Measurements from ENCODE around the gene PTPRJ.
"Not testable (repeated sequence)": the region's sequence is repeated elsewhere in the genome, so short reads cannot be mapped to it uniquely, and the experiment has no call there.

The PTPRJ gene

DNA sequence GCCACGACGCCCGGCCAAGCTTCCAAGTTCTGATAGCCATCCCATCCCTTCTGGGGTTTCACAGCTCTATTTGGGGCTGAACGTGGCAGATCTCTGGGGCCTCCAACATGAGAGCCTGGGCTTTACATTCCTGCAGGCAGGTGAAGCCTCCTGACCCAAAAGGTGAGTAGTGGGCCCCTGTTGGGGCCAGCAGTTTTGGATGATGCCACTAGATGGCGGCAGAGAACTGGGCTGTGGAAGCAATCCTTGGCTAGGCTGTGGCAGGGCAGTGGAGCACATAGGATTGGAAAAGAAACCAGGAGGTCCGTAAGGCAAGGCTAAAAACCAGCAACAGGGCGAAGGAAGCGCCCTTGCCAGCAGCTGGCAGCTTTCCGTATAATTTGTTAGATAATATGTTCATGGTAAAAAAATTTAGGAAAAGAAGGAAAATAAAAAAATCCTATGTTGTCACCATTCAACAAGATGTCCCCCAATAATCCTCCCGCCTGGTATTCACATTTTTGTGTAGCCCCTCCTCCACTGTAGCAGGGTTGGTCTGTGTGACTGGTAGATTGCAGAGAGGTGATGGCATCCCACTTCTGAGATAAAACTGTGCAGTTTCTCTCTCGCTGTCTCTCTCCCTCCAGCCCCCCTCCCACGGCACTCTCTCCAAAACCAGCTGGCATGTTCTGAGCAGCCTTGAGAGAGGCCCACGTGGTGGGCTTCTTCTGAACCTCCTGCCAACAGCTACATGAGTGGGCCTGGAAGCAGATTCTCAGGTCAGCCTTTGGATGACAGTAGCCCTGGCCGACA lies 192.7 kb downstream of the PTPRJ start:
- Histone ChIP-seq H3K9me3 (ENCODE audit: insufficient read depth, low read depth, low read length) (peaks cover 18% of the 10 kb centered on the region; the same call in 1 of the 2 replicates), H3K27ac (ENCODE audit: low read length) (no peak overlapping the region), H3K4me1 (ENCODE audit: insufficient read depth, low read length) (no peaks in the 10 kb centered on the region), H3K4me3 (ENCODE audit: low read length) (no peak overlapping the region), H3K27me3 (ENCODE audit: insufficient read depth, low read length) (no peaks in the 10 kb centered on the region), H3K36me3 (ENCODE audit: insufficient read depth, low read depth, low read length) (no peaks in the 10 kb centered on the region), H3K9ac (ENCODE audit: low read depth, low read length) (no peak overlapping the region)

DNA sequence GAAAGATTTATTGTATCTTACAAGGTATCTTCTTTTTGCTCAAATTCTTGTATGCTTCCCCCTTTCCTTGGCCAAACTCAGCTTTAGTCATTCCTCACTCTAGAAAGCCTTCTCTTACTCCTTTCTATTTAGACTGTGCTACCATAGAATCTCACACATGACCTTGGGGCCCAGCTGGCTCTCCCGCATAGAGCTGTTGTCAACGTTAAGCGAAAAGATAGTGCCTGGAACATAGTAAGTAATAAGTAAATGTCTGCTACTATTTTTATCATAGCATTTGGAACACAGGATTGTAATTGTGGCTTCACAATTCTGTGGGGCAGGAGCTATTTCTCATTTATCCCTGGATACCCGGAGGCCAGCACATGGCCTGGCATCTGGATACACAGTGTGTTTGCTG lies 197.3 kb downstream of the PTPRJ start:
- Histone ChIP-seq H3K9ac (ENCODE audit: low read depth, low read length) (no peak overlapping the region), H3K36me3 (ENCODE audit: insufficient read depth, low read depth, low read length) (no peaks in the 10 kb centered on the region), H3K27me3 (ENCODE audit: insufficient read depth, low read length) (no peaks in the 10 kb centered on the region), H3K9me3 (ENCODE audit: insufficient read depth, low read depth, low read length) (peaks cover 49% of the 10 kb centered on the region), H3K4me3 (ENCODE audit: low read length) (no peak overlapping the region), H3K27ac (ENCODE audit: low read length) (no peak overlapping the region), H3K4me1 (ENCODE audit: insufficient read depth, low read length) (no peaks in the 10 kb centered on the region)

DNA sequence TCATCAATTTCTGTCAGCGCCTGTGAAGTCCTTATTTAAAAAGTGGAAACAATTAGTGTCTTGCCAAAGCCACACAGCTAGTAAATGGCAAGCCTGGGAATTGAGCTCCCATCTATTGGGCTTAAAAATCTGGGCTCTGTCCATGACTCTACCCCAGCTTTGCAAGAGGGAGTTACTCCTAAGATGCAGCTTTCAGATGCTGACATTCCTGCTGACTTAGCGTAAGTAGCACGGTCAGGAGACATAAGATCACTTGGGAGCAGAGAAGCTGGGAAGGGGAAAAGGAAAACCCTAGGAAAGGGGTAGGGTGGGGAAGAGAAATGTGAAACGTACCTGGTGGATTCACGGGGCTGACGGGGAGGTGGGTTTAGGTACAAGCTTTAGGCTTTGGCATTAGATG lies 200.3 kb downstream of the PTPRJ start:
- H3K27ac ChIP-seq (ENCODE audit: low read length), result no peak overlapping the region
- no peak overlapping the region for H3K4me3 ChIP-seq (ENCODE audit: low read length)
- H3K9me3 ChIP-seq (ENCODE audit: insufficient read depth, low read depth, low read length), result peaks cover 66% of the 10 kb centered on the region
- no peaks in the 10 kb centered on the region for H3K4me1 ChIP-seq (ENCODE audit: insufficient read depth, low read length)
- H3K36me3 ChIP-seq (ENCODE audit: insufficient read depth, low read depth, low read length), result no peaks in the 10 kb centered on the region
- no peak overlapping the region for H3K9ac ChIP-seq (ENCODE audit: low read depth, low read length)
- H3K27me3 ChIP-seq (ENCODE audit: insufficient read depth, low read length), result no peaks in the 10 kb centered on the region

DNA sequence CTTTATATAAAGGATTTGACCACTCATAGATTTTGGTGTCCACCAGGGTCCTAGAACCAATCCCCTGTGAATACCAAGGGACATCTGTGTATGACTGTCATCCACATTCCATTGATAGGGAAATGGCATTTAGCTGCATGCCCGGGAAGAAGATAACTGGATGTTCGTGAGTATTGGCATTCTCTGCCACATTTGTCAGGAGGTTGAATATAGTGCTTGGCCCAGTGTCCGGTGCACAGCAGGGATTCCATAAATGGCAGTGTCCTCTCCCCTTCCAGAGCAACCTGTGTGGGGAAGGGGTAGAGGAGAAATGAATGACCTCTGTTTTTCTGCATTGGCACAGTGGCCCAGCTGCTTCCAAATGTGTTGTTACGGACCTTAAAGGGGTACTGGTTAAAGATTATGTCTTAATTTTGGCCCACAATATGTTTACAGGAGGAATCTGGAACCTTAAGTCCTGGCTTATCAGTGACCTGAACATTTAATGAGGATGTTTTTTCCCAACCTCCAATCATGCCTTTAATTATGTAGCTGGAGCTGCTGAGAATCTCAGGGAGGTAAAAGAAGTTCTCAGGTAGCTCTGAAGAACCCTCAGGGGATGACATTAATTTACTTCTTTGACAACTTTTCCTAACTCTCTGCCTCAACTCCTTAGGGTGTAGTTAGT lies 202.6 kb downstream of the PTPRJ start:
- Histone ChIP-seq H3K36me3 (ENCODE audit: insufficient read depth, low read depth, low read length) (no peaks in the 10 kb centered on the region), H3K4me1 (ENCODE audit: insufficient read depth, low read length) (no peaks in the 10 kb centered on the region), H3K4me3 (ENCODE audit: low read length) (no peak overlapping the region), H3K27ac (ENCODE audit: low read length) (no peak overlapping the region), H3K9ac (ENCODE audit: low read depth, low read length) (no peak overlapping the region), H3K9me3 (ENCODE audit: insufficient read depth, low read depth, low read length) (peaks cover 48% of the 10 kb centered on the region), H3K27me3 (ENCODE audit: insufficient read depth, low read length) (no peaks in the 10 kb centered on the region)

DNA sequence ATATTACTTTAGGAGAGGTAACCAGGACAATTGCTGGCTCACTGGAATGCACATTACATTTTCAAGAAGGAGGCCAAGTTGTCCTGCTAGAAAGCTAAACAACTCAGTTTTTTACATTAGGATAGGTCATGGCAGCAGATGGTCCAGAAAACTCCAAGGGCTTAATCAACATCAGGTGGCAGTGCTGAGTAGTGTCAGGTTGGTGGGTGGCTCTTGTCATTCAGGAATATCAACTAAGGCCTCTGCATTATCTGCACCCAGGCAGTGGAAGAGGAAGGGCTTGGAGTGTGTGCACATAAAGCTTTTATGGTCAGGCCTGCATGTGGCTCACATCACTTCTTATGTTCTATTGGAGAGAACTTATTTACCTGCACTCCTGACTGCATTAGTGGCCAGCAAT lies 204.1 kb downstream of the PTPRJ start:
- H3K9ac ChIP-seq (ENCODE audit: low read depth, low read length), result no peak overlapping the region
- no peak overlapping the region for H3K4me3 ChIP-seq (ENCODE audit: low read length)
- H3K9me3 ChIP-seq (ENCODE audit: insufficient read depth, low read depth, low read length), result peaks cover 42% of the 10 kb centered on the region

DNA sequence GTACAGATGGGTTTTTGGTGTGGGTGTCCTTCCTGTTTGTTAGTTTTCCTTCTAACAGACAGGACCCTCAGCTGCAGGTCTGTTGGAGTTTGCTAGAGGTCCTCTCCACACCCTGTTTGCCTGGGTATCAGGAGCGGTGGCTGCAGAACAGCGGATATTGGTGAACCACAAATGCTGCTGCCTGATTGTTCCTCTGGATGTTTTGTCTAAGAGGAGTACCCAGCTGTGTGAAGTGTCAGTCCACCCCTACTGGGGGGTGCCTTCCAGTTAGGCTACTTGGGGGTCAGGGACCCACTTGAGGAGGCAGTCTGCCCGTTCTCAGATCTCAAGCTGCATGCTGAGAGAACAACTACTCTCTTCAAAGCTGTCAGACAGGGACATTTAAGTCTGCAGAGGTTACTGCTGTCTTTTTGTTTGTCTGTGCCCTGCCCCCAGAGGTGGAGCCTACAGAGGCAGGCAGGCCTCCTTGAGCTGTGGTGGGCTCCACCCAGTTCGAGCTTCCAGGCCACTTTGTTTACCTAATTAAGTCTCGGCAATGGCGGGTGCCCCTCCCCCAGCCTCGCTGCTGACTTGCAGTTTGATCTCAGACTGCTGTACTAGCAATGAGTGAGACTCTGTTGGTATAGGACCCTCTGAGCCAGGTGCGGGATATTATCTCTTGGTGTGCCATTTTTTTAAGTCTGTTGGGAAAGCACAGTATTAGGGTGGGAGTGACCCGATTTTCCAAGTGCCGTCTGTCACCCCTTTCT lies 210.7 kb downstream of the PTPRJ start:
- H3K27me3 ChIP-seq (ENCODE audit: insufficient read depth, low read length); H3K9ac ChIP-seq (ENCODE audit: low read depth, low read length); H3K4me1 ChIP-seq (ENCODE audit: insufficient read depth, low read length); H3K36me3 ChIP-seq (ENCODE audit: insufficient read depth, low read depth, low read length); H3K4me3 ChIP-seq (ENCODE audit: low read length); H3K27ac ChIP-seq (ENCODE audit: low read length): not testable (repeated sequence)
- H3K9me3 ChIP-seq (ENCODE audit: insufficient read depth, low read depth, low read length), result peaks cover 44% of the 10 kb centered on the region

More for the DNA sequence above, 204.1 kb downstream of the PTPRJ start:
- no peak overlapping the region for H3K27ac ChIP-seq (ENCODE audit: low read length)
- no peaks in the 10 kb centered on the region for H3K4me1 ChIP-seq (ENCODE audit: insufficient read depth, low read length)
- no peaks in the 10 kb centered on the region for H3K36me3 ChIP-seq (ENCODE audit: insufficient read depth, low read depth, low read length)
- H3K27me3 ChIP-seq (ENCODE audit: insufficient read depth, low read length), result no peaks in the 10 kb centered on the region

DNA sequence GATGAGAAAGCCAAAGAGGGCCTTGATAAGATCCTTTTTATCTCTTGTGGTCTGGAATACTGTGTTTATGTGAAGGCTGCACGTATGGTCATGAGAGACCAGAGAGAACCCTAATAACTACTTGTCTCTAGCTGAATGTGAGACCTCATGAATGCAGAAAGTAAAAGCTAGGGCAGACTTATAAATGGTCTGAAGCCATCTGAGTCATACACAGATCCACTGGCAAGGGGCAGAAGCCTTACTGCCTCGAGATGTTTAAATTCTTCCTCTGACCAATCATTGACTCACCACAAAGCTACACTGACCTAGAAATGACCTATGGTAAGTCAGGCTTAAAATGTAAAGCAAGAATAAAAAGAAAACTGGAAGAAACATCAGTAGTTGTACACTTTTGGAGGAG lies 213.5 kb downstream of the PTPRJ start:
- no peaks in the 10 kb centered on the region for H3K36me3 ChIP-seq (ENCODE audit: insufficient read depth, low read depth, low read length)
- no peak overlapping the region for H3K4me3 ChIP-seq (ENCODE audit: low read length)
- H3K4me1 ChIP-seq (ENCODE audit: insufficient read depth, low read length), result no peaks in the 10 kb centered on the region
- peaks cover 69% of the 10 kb centered on the region for H3K9me3 ChIP-seq (ENCODE audit: insufficient read depth, low read depth, low read length)
- H3K9ac ChIP-seq (ENCODE audit: low read depth, low read length), result no peak overlapping the region
- H3K27ac ChIP-seq (ENCODE audit: low read length), result no peak overlapping the region
- H3K27me3 ChIP-seq (ENCODE audit: insufficient read depth, low read length), result no peaks in the 10 kb centered on the region

DNA sequence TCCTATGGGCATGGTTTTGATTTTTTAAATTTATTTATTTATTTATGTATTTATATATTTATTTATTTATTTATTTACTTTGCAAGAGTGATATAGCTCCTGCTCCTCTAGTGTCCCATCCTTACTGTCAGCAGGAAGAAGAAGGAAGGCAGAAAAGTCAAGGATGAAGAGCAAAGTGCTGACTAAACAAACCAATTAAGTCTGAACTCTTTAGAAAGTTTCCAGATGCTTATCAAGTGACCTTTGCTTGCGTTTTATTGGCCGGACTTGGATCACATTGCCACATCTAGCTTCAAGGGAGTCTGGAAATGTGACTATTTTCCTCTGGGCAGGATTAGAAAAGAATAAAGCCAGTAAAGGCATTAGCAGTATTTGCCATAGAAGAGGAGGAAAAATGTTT lies 227.5 kb downstream of the PTPRJ start:
- Histone ChIP-seq H3K9ac (ENCODE audit: low read depth, low read length) (no peak overlapping the region), H3K27ac (ENCODE audit: low read length) (no peak overlapping the region), H3K4me3 (ENCODE audit: low read length) (no peak overlapping the region), H3K9me3 (ENCODE audit: insufficient read depth, low read depth, low read length) (peaks cover 85% of the 10 kb centered on the region), H3K4me1 (ENCODE audit: insufficient read depth, low read length) (no peaks in the 10 kb centered on the region), H3K36me3 (ENCODE audit: insufficient read depth, low read depth, low read length) (no peaks in the 10 kb centered on the region), H3K27me3 (ENCODE audit: insufficient read depth, low read length) (no peaks in the 10 kb centered on the region)

DNA sequence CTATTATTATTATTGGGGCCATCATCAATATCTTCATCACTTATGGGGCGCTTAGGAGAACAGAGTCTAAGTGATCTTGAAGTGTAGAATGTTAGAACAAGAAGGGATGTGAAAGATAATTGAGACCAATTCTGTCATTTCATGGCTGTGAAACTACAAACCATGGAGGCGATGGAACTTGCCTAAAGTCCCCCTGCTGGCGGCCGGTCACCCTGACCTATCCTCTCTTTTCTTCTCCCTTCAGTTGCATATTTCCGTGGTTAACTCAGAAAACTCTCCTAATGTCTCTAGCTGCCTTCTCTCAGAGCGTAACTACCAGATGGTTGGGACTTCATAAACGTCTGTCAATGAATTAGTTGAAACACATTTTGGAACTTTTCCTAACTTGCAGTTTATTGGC lies 229.7 kb downstream of the PTPRJ start:
- no peak overlapping the region for H3K4me3 ChIP-seq (ENCODE audit: low read length)
- no peaks in the 10 kb centered on the region for H3K36me3 ChIP-seq (ENCODE audit: insufficient read depth, low read depth, low read length)
- no peak overlapping the region for H3K27ac ChIP-seq (ENCODE audit: low read length)
- no peaks in the 10 kb centered on the region for H3K4me1 ChIP-seq (ENCODE audit: insufficient read depth, low read length)
- H3K9me3 ChIP-seq (ENCODE audit: insufficient read depth, low read depth, low read length), result peaks cover 89% of the 10 kb centered on the region
- no peaks in the 10 kb centered on the region for H3K27me3 ChIP-seq (ENCODE audit: insufficient read depth, low read length)
- H3K9ac ChIP-seq (ENCODE audit: low read depth, low read length), result no peak overlapping the region

DNA sequence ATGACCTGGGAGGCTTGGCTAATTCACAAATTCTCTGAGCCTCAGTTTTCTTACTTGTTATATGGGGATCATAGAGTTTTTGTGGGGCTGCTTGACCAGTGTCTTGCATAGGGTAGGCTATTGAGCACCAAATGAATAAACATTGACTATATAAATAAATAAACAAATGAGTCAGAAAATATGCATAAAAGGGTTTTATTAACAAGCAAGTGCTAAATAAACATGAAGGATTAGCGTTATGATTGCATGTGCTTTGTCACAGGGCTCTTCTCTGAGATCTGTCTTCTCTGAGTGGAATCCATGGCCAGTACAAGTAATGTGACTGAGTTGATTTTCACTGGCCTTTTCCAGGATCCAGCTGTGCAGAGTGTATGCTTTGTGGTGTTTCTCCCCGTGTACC lies 236.2 kb downstream of the PTPRJ start, which contains the start of gene OR4B1:
Gene OR4B1, plus strand, starts transcription at position 301 of the 400 bp plus-strand sequence. Its CDS starts 0 bp downstream, at position 301.
- no peaks in the 10 kb centered on the region for H3K4me1 ChIP-seq (ENCODE audit: insufficient read depth, low read length)
- H3K4me3 ChIP-seq (ENCODE audit: low read length), result no peak within 1 kb of the TSS
- H3K9ac ChIP-seq (ENCODE audit: low read depth, low read length), result no peak within 1 kb of the TSS
- H3K27ac ChIP-seq (ENCODE audit: low read length), result no peak within 1 kb of the TSS
- no peaks in the 10 kb centered on the region for H3K27me3 ChIP-seq (ENCODE audit: insufficient read depth, low read length)
- H3K36me3 ChIP-seq (ENCODE audit: insufficient read depth, low read depth, low read length), result no peaks in the 10 kb centered on the region
- H3K9me3 ChIP-seq (ENCODE audit: insufficient read depth, low read depth, low read length), result peaks cover 90% of the 10 kb centered on the region
